ENCODE data around the gene WDR1.

DNA sequence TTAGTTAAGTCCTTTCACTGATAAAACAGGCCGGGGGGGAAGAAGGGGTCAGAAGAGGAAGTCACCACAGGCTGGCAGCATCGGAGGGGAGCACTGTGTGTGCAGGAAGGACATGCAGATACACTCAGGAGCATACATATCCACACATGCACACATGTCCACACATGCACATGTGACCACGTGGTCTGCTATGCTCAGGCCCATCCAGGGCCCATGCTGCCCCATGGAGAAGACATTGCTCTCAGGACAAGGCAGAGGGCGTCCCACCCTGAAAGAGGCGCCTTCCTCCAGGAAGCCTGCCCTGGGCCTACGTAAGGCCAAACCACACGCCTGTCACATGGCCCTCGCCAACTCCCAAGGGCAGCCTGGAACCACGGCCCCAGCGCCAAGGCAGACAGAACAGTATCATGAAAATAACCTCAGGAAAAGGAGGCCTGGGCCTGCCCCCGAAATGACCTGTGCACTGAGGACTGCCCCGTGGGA is 15.8 kb downstream of the WDR1 start:
- TF ChIP-seq EZH2 (IDR thresholded peaks at IDR 0.05): no peak
- TF ChIP-seq POLR2AphosphoS5 (IDR thresholded peaks at IDR 0.05; ENCODE audit: borderline replicate concordance, low read depth, low read length): no peak
